Measurements from ENCODE around the gene LDB1.

GRCh38 chr10:102116656-102117055 is 3.5 kb downstream of the LDB1 start:
- TF ChIP-seq CTCF (IDR thresholded peaks at IDR 0.05; ENCODE audit: extremely low read depth in 1 of 2, insufficient read depth in 1 of 2, low read depth in 1 of 2, low read length in 2 of 2) (no peak), MYC (IDR thresholded peaks at IDR 0.05; ENCODE audit: low read depth, low read length) (no peak), POLR2A (IDR thresholded peaks at IDR 0.05; ENCODE audit: low read depth, low read length) (no peak), MAX (IDR thresholded peaks at IDR 0.05; ENCODE audit: insufficient read depth, insufficient read length) (no peak)

All from endothelial cell of umbilical vein (primary cell).